H54 (cell line): ENCODE results near the gene OR2AK2.

ENCODE experiments used
- DNase-seq: peaks from one replicate; pipeline ENCODE4 v3.0.0; 2011; ENCODE audit warnings: low spot score, mixed read lengths; ENCODE audit not compliant: insufficient read length
- FAIRE-seq: peaks from 3 replicates; lab custom pipeline; 2011; peaks lifted over from hg19 to GRCh38; lab: Jason Lieb, UNC
- POLR2A ChIP-seq: IDR thresholded peaks from 2 replicates; pipeline ENCODE4 v1.6.1; 2011; ENCODE audit warnings: low read depth, mild to moderate bottlenecking, low read length

OR2AK2 gene

GRCh38 chr1:247992986-247993385 is 28.0 kb downstream of the OR2AK2 start:
- FAIRE-seq (no peak), DNase-seq (no peak)
- TF ChIP-seq POLR2A: no peak

GRCh38 chr1:247998811-247999210 is 33.8 kb downstream of the OR2AK2 start:
- FAIRE-seq: no peak
- TF ChIP-seq POLR2A: no peak
- no peak for DNase-seq

DNA sequence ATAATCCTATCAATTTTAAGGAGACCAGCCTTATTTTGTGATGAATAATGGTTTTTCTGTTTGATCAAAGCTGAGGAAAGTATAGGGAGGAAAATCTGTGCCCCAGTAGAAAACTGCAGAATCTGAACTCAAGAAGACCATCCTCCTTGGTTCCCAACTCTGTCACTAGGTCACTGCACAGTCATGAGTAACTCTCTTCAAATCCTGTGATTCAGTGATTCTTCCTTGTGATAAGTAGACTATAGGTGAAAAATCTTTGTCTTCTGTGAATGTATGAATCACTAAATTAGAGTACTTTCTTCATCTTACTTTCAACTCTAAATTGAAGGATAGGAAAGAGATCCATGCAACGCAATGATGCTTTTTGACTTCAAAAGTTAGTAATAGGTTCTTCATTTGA is 35.1 kb downstream of the OR2AK2 start:
- no peak for TF ChIP-seq POLR2A
- FAIRE-seq: no peak
- DNase-seq: no peak

DNA sequence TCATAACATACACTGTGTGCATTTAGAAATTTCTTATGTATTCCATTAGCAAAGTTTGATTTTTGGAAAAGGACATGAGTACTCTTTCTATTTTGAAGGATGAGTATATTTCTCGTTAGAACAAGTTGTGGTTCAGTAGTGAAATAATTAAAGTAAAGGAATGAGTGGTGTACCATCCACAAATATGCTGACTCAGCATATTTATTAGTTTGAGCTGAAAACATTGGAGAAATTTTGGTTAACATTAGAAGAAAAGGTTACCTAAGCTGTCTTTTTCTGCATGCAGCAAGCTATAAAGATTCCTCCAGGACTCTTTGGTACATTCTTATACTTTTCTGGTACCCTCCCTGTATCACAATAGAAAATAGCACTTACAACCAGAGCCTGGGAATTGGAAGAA is 42.7 kb downstream of the OR2AK2 start:
- DNase-seq (no peak), FAIRE-seq (no peak)
- TF ChIP-seq POLR2A: no peak

- no peak for FAIRE-seq
- DNase-seq: no peak
- TF ChIP-seq POLR2A: no peak
These were observed 44.6 kb downstream of the OR2AK2 start for GRCh38 chr1:248009681-248010080.

GRCh38 chr1:248013229-248013710 is 48.2 kb downstream of the OR2AK2 start, which contains the start of gene OR2L5:
Gene OR2L5 (plus strand): TSS chr1:248013660. CDS start chr1:248021948, 8,288 bp downstream.
- FAIRE-seq: no peak
- no peak for DNase-seq
- no peak for TF ChIP-seq POLR2A

DNA sequence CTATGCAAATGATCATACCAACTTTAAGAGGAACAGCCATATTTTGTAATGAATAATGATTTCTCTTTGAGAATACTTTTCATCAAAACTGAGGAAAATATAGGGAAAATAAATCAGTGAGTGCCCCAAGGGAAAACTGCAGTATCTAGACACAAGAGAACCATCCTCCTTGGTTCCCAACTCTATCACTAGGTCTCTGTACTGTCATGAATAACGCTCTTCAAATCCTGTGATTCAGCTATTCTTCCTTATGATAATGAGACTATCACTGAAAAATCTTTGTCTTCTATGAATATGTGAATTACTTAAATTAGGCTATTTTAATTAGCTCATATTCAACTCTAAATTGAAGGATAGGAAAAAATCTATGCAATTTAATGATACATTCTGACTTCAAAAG is 50.8 kb downstream of the OR2AK2 start:
- DNase-seq (no peak), FAIRE-seq (no peak)
- TF ChIP-seq POLR2A: no peak
